NCI-H1436 (cell line): ENCODE data around the gene CLEC5A.
"Not testable (repeated sequence)": the region's sequence is repeated elsewhere in the genome, so short reads cannot be mapped to it uniquely, and the experiment has no call there.

Experiments used
- DNase-seq: peaks from one replicate; lab custom pipeline; 2025; lab: John Stamatoyannopoulos, UW

The CLEC5A gene

GRCh38 chr7:141946796-141947195 lies at the start of gene CLEC5A:
CLEC5A (minus strand) TSS chr7:141946974; CDS start chr7:141946292, 682 bp downstream.
- no peak for DNase-seq

GRCh38 chr7:141993354-141993753 lies 46.6 kb upstream of the CLEC5A start:
- no peak for DNase-seq

- no peak for DNase-seq
Measured at GRCh38 chr7:141992688-141993087, 45.9 kb upstream of the CLEC5A start.

- DNase-seq: no peak
Measured at GRCh38 chr7:141992156-141992555, 45.4 kb upstream of the CLEC5A start.

DNA sequence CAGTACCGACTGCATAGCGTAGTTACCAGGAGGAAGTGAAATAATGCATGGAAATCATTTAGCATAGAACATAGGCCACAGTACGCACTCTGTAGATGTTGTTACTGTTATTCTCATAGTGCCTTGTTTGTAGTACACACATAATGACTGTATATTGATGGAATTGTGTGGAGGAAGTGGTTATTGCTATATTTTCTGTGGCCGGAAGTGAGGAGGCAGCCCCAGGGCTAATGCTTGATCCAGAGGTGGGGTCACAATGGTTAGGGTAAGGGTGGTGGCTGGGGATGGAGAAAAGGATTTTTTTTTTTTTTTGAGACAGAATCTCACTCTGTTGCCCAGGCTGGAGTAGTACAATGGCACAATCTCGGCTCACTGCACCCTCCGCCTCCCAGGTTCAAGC lies 44.4 kb upstream of the CLEC5A start:
- no peak for DNase-seq

- no peak for DNase-seq
Measured at GRCh38 chr7:141990011-141990725, 43.4 kb upstream of the CLEC5A start.

GRCh38 chr7:141987803-141988202 lies 41.0 kb upstream of the CLEC5A start:
- not testable (repeated sequence) for DNase-seq

- no peak for DNase-seq
Measured at GRCh38 chr7:141986923-141987322, 40.1 kb upstream of the CLEC5A start.

GRCh38 chr7:141985926-141986325 lies 39.2 kb upstream of the CLEC5A start:
- not testable (repeated sequence) for DNase-seq

GRCh38 chr7:141979568-141979967 lies 32.8 kb upstream of the CLEC5A start:
- DNase-seq: no peak

GRCh38 chr7:141978351-141978750 lies 31.6 kb upstream of the CLEC5A start:
- no peak for DNase-seq

DNA sequence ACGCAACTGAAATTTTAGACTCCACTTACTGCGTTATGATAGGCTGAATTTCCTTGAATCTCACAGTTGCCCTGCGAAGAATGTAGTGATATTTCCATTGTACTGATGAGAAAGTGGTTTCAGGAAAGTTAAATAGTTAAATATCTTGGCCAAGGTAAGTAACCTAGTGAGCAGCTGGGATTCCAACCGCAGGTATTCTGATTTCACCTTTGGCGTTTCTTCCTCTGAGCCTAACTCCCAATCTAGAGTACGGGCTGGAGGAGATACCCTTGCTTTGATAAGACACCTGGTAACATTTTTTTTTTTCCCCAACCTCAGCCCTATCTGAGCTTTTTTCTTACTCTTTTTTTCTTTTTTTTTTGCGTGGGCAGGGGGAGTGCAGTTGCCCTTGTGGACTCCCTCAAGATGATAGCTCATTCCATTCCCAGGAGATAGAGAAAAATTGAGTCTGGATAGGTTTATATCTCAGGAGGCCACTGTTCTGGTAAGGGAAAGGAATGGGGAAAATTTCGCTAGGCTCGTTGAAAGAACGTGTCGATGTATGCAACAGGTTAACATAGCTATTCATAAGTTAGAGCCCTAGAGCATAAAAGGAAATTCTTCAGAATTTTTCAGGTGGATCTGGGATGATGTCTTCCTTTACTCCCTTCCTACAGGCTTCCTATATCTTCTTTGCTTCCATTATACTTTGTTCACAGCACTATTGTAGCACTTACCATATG lies 29.9 kb upstream of the CLEC5A start:
- DNase-seq: no peak

GRCh38 chr7:141975806-141976523 lies 29.2 kb upstream of the CLEC5A start:
- DNase-seq: peak; percentile 51

DNA sequence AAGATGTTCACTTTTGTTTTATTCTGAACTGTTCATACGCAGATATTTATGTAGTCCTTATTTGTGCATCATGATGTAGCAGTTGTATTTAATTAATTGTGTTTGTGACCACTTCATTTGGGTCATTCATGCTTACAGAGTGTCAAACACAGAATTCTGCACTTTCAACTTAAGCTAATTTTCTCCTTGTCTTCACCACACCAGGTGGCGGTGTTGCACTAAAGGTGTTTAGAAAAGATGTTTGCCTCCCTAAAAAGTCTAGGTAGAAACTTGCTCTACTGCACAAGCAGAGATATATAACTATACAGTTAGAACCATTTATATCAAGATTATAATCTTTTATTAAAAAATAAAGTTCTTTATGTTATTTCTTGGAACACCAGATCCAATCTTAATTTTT lies 28.1 kb upstream of the CLEC5A start:
- no peak for DNase-seq

DNA sequence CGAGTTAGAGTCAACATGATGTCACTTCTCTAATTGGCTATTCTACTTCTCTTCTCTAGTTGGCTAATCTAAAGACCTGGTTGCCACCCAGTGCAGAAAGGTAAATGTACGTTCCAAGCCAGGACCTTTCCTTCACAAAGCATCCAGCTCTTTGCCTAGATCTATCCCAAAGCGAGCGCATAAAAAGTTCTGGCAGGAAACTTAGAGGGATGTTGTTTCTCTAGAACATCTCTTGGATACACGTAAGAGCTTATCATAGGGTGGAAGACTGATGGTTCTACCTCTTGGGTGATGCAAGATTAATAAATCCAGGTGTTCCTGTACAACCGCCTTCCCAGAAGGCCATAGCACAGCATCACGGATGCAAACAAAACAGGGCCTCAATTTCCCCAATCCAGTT lies 26.9 kb upstream of the CLEC5A start, which contains the start of gene TAS2R38:
TSS of gene TAS2R38 (minus strand) at position 101 of the 400 bp plus-strand sequence. CDS start at position 17, 84 bp downstream.
- DNase-seq: no peak

DNA sequence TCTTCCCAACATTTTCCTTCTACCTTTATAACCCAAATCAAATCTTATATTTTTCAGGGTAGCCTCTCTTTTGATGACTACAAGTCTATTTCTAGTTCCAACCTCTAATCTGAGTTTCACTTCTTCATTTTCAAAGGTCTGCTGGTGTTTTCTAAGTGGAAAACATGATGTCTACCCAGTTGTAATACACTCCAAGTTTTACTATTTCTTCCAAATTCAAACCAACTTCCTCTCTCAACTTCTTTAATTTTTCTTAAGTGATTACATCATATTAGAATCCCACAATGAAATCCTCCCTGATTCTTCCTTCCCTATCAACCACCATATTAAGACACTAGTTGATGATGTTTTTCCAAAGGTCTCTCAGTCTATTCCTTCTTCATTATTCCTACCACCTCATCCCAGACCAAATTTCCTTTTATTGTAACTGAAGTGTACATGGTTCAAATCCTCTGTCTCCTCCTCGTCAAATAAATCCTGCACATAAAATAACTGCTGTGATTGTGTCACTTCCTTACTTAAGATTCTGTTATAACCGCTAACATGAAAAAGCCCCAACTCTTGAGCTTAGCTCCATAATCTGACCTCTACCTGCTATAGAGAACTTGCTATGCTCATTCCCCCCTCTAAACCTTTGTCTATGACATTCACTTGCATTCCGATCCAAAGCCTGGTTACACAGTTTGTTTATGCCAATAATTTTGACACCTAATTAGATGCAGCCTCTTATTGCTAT lies 14.1 kb upstream of the CLEC5A start:
- DNase-seq: no peak

DNA sequence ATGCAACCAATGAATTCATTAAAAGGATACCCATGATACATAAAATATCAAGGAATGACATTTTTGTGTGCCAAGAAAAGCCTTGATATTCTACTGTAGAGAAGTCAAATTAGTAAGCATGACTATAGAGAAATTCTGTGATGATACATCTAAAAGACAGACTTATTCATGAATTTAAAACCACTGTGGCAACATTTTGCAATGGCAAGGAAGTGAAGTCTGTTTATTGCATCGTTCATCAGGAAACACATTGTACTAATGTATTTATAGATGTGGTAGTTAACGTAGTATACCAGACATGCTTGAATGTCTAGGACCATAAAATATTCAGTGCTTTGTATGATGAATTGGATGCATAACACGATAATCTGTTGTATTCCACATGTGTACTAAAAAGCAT lies 9.3 kb upstream of the CLEC5A start:
- no peak for DNase-seq

GRCh38 chr7:141954334-141954733 lies 7.6 kb upstream of the CLEC5A start:
- no peak for DNase-seq

GRCh38 chr7:141952461-141952860 lies 5.7 kb upstream of the CLEC5A start:
- no peak for DNase-seq

GRCh38 chr7:141950806-141951205 lies 4.0 kb upstream of the CLEC5A start:
- no peak for DNase-seq

GRCh38 chr7:141949911-141950310 lies 3.1 kb upstream of the CLEC5A start:
- DNase-seq: no peak

DNA sequence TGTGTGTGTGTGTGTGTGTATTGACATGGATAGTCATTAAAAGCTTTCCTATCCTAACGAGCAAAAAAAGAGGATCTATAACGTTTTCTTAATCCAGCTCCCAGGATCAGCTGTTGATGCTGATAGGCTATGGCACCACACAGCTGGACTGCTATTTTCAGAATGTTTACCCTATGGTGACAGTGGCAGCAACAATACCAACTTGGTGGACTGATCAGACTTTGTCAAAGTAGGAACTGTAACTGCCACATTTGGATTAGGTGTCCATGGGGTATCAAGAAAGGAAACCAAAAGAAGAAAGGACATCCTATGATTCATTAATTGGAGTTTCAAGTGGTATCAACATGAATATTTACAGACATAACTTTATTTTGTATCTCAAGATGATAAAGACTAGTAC lies 2.7 kb upstream of the CLEC5A start:
- no peak for DNase-seq
